D721Med (cell line): ENCODE data around the gene ZNF629.

ENCODE experiments used
- DNase-seq: peaks from one replicate; pipeline ENCODE4 v3.0.0; 2011; ENCODE audit warnings: low spot score; ENCODE audit not compliant: insufficient read length
- FAIRE-seq: peaks from 2 replicates; lab custom pipeline; 2011; peaks lifted over from hg19 to GRCh38; lab: Jason Lieb, UNC
- TF ChIP-seq, protein P1 (sequence below): IDR thresholded peaks from 2 replicates; pipeline ENCODE4 v1.5.1; 2012; ENCODE audit warnings: mild to moderate bottlenecking, control low read depth; ENCODE audit not compliant: insufficient read depth; ENCODE audit errors: missing control alignments

The ZNF629 gene

DNA sequence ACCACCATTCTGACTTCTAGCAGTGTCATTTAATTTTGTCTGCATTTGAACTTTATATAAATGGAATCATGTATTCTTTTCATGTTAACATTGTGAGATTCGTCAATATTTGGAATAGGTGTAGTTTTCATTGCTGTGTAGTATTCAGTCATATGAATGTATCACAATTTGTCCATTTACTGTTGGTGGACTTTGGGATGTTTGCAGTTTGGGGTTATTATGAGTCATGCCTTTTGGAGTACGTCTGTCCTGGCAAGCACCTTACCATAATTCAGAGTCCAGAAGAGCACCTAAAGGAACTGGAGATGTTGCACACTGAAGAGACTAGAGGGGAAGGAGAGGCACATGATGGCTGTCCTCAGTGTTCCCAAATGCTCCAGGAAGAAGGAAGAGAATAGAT lies 41.9 kb downstream of the ZNF629 start:
- DNase-seq (no peak), FAIRE-seq (no peak)
- TF ChIP-seq, protein P1, sequence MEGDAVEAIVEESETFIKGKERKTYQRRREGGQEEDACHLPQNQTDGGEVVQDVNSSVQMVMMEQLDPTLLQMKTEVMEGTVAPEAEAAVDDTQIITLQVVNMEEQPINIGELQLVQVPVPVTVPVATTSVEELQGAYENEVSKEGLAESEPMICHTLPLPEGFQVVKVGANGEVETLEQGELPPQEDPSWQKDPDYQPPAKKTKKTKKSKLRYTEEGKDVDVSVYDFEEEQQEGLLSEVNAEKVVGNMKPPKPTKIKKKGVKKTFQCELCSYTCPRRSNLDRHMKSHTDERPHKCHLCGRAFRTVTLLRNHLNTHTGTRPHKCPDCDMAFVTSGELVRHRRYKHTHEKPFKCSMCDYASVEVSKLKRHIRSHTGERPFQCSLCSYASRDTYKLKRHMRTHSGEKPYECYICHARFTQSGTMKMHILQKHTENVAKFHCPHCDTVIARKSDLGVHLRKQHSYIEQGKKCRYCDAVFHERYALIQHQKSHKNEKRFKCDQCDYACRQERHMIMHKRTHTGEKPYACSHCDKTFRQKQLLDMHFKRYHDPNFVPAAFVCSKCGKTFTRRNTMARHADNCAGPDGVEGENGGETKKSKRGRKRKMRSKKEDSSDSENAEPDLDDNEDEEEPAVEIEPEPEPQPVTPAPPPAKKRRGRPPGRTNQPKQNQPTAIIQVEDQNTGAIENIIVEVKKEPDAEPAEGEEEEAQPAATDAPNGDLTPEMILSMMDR = no peak

DNA sequence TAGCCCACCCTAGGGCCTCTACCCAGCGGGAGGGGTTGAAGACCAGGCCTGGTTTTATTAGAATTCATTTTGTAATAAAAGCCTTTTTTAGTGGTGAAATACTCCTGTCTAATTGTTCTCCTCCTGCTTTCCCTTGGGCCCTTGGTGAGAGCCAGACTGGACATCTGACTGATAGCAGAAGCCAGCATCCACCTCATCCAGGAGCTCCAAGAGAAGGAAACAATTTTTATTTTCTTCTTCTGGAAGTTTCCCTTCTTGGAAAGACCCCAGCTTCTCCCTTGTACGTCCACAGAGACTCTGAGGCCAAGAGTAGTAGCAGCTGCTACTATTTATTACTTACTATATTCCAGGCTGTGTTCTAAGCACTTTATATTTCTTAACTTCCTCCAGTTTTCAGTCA lies 42.8 kb downstream of the ZNF629 start:
- TF ChIP-seq, protein P1 = no peak
- no peak for FAIRE-seq
- no peak for DNase-seq

DNA sequence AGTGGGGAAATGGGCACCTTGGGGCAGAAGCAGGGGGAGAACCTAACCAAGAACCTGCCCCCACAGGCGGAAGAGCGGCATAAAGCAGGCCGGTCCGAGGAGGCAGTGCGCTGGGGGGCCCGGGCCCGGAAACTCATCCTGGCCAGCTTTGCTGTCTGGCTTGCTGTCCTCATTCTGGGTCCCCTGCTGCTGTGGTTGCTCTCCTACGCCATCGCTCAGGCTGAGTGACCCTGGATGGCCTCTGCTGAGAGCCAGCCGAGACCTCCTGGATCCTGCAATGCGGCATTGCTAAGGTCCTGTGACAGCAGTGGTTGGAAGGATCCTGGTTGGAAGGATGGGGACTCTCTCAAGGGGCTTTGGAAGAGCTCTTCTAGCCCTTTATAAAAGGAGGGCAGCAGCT lies 43.3 kb downstream of the ZNF629 start:
- TF ChIP-seq, protein P1 = no peak
- no peak for FAIRE-seq
- no peak for DNase-seq

DNA sequence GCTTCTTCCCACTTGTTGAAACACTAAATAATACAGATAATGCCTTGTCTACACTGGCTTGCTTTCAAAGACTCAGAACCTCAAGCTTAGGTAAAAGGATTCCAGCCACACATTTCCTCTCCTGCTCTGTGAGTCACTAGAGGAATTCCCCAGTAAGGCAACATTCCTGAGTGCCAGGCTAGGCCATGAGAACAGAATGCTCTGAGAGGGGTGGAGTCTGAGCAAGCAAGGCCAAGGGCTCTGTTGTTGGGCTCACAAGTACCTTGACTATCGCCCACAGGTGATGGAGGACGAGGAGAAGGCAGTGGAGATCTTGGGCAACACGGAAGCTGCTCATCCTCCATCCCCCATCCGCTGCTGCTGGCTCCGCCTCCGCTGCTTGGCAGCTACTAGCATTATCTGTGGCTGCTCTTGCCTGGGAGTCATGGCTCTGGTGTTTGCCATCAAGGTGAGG lies 45.5 kb downstream of the ZNF629 start:
- DNase-seq (no peak), FAIRE-seq (no peak)
- TF ChIP-seq, protein P1 = no peak

DNA sequence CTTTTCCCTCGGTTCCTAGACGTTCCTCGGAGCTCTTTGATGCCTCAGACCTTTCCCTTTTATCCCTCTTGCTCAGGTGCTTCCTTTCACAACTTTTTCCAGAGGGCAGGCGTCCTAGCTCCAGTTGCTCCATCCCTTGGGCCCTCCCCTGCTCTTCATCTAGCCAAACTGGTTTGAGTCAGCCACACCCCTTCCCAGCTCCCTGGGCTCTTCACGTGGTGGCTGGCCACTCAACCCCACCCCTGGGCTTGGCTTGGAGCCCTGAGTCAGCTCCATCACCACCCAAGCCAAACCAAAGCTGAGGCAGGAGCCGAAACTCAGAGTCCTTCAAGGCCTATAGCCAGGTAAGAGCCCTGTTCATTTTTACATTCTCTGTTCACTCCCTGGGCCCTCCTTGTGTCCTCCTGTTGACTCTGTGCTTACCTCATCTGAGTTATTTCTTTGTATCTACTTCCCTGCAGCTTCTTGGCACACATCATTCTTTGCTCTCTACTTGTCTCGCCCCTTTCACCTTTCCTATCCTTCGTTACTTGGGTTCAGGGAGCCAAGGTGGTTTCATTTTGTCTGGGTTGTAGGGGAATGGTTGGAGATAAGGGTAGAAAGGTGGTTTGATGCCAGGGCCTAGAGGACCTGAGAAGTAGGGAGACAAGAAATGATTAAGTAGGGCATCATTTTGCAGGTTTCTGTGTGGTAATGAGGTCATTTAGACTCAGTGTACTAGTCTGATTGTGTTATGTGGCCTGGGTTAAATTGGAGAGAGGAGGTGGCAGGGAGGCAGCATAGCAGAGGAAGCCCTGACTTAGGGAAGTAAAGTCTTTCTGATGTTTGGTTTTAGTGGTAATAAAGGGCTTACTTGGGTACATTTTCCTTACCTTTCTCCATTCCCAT lies 46.4 kb downstream of the ZNF629 start:
- DNase-seq = no peak
- FAIRE-seq = no peak
- TF ChIP-seq, protein P1 = no peak

DNA sequence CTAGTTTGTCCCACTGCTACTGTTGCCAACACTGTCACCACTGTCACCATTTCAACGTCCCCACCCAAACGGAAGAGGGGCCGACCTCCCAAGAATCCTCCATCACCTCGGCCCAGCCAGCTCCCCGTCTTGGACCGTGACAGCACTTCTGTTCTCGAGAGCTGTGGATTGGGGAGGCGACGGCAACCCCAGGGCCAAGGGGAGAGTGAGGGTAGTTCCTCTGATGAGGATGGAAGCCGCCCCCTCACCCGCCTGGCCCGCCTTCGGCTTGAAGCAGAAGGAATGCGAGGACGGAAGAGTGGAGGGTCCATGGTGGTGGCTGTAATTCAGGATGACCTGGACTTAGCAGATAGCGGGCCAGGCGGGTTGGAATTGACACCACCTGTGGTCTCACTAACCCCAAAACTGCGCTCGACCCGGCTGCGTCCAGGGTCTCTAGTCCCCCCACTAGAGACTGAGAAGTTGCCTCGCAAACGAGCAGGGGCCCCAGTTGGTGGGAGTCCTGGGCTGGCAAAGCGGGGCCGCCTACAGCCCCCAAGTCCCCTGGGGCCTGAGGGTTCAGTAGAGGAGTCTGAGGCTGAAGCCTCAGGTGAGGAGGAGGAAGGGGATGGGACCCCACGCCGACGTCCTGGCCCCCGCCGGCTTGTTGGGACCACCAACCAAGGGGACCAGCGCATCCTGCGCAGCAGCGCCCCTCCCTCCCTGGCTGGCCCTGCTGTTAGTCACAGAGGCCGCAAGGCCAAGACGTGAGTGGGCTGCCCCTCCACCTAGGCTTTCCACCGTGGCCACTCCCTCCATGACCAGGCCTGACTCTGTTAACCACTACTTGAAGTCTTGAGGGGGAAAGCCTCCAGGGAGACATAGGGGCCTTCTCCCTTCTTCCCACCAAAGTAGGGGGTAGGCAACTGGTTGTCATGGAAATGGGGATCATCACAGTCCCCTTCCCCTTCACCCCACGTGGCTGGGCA lies 47.7 kb downstream of the ZNF629 start:
- TF ChIP-seq, protein P1 = no peak
- DNase-seq (no peak), FAIRE-seq (no peak)
